ENCODE results near the gene LYRM7.
A peak's percentile ranks its signal among the peaks of the same experiment; 100 is the strongest.
"Not testable (repeated sequence)": the region's sequence is repeated elsewhere in the genome, so short reads cannot be mapped to it uniquely, and the experiment has no call there.

LYRM7 gene

GRCh38 chr5:131170540-131171275 lies at the start of gene LYRM7:
TSS of gene LYRM7 (plus strand) at chr5:131170944. CDS start at chr5:131171021, 77 bp downstream.
- peak; percentile 94 for DNase-seq

DNA sequence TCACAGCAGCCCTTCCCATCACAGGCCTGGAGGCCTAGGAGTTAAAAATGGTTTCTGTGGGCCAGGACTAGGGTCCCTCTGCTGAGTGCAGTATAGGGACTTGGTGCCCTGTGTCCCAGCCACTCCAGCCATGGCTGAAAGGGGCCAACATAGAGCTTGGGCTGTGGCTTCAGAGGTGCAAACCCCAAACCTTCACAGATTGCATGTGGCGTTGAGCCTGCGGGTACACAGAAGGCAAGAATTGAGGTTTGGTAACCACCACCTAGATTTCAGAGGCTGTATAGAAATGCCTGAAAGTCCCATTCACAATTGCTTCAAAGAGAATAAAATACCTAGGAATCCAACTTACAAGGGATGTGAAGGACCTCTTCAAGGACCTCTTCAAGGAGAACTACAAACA lies 43.5 kb upstream of the LYRM7 start:
- not testable (repeated sequence) for DNase-seq

DNA sequence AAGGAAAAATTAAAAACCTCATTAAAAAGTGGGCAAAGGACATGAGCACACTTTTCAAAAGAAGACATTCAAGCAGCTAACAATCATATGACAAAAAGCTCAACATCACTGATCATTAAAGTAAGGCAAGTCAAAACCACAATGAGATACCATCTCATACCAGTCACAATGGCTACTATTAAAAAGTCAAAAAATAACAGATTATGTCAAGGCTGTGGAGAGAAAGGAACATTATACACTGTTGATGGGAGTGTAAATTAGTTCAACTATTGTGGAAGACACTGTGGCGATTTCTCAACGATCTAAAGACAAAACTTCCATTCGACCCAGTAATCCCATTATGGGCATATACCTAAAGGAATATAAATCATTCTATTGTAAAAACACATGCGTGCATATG lies 41.4 kb upstream of the LYRM7 start:
- no peak for DNase-seq

GRCh38 chr5:131133091-131133490 lies 37.7 kb upstream of the LYRM7 start:
- not testable (repeated sequence) for DNase-seq

- peak; percentile 14 for DNase-seq
These were observed 32.3 kb upstream of the LYRM7 start for GRCh38 chr5:131138406-131138805.

- no peak for DNase-seq
These were observed 31.4 kb upstream of the LYRM7 start for GRCh38 chr5:131139321-131139720.

DNA sequence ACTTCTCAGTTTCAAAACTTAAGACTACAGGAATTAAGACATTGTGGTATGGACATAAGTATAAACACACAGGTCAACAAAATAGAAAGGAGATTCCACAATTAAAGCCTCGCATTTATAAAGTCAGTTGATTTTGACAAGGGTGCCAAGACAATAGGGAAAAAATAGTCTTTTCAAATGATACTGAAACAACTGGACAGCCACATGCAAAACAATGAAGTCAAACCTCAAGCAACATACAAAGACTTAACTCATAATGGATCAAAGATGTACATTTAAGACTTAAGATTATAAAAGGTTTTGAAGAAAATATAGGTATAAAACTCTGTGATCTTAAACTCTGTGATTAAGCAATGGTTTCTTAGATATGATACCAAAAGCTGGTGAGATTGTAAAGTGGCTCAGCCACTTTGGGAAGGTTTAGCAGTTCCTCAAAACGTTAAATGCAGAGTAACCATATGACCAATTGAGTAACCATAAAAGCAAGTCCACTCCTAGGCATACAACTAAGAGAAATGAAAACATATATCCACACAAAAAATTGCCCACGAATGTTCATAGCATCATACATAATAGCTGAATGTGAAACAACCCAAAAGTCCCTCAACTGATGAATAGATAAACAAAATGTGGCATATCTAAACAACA lies 27.6 kb upstream of the LYRM7 start:
- no peak for DNase-seq

- no peak for DNase-seq
These were observed 23.5 kb upstream of the LYRM7 start for GRCh38 chr5:131147258-131147657.

- DNase-seq = no peak
These were observed 21.9 kb upstream of the LYRM7 start for GRCh38 chr5:131148835-131149234.

DNA sequence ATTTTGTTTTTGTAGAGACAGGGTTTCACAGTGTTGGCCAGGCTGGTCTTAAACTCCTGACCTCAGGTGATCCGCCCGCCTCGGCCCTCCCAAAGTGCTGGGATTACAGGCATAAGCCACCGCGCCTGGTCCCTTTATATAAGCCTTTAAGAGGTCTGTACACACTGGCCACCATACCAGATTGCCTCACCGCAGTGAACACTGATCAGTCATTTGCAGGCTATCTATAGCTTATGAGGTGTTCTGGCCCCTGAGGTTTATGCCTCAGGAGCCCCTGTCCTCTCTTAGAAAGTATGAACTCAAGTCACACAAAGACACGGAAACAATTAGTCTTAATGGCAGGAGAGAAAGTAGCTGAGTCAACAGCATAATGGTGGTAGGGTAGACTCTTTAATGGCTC lies 20.3 kb upstream of the LYRM7 start:
- no peak for DNase-seq

GRCh38 chr5:131151216-131151615 lies 19.5 kb upstream of the LYRM7 start:
- DNase-seq = no peak

- DNase-seq = no peak
These were observed 14.4 kb upstream of the LYRM7 start for GRCh38 chr5:131156385-131156784.

- no peak for DNase-seq
These were observed 13.8 kb upstream of the LYRM7 start for GRCh38 chr5:131156957-131157356.

- DNase-seq = no peak
These were observed 10.6 kb upstream of the LYRM7 start for GRCh38 chr5:131160134-131160533.

DNA sequence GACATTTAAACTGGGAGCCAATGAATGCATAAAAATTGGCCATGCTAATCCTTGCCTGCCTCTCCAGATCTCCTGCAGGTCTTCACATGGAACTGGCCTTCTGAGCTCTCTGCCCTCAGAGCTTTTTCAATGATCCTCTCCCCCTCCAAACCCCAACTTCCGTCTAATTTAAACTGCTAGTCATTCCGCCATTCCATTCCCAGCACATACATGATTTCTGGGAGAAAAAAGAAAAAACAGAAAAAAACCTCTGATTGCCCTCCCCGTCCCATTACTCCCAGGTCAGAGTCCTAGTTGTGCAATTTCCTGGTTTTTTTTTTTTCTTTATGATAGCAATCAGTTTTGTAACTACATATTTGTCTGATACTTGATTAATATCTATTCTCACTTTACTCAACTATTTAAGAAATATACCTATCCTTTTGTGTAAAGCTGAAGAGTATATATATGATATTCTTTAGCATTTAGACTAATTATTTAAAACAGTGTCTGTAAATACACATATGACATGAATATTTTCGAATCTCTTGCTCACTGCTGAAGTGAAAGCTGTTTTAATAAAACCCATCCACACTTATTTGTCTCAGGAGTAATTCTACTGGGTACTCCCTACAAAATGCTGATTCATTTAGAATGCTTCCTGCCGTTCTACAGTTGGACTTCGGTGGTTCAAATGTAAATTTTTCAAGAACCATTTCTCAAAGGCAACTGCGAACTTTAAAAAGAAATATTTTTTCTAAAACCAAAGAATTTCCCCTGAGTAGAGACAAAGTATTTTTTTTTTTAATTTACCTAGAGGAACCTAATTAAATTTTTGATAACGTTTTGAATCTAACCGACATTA lies 7.2 kb upstream of the LYRM7 start:
- no peak for DNase-seq

DNA sequence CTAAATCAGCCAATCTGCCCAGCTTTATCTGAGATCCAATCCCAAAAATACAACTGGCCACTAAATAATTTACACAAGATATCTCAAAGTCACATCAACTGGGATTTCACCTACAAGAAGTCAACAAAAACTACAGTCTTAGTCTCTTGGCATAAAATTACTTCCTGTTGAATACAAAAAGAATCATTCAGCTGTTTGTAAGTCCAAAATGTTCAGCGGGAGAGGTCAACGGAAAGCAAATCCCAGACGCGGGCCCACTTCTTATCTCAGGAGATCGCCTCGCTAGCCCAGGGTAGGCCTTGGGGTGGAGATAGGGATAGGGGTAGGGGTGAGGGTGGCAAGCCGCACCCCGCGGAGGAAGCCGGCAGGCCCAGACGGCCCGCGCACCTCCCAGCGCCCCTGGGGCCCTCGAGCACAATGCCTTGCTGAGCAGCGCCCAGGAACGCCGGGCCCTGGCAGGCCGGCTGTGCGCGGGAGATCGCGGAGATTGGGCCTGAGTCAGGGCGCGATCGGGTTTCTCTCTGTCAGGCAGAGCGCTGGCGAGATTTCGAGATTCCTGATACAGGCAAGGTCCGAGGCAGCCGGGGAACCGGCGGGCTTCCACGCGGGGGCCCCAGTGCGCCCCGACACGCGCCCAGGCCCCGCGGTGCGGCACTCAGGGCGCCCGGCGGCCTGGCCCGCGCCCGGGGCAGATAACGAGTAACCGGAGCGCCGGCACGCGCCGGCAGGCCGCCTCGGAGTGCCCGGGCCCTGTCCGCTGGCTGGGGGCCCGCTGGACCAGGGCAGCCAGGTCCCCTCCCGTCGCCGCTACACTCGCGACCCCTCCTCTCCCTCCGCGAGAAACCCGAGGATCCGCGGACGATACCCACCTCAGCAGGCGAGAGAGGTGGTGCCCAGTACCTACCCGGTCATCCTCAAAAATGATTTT lies 6.3 kb upstream of the LYRM7 start:
- peak; percentile 80 for DNase-seq

GRCh38 chr5:131165119-131165727 lies 5.5 kb upstream of the LYRM7 start, which contains the start of gene HINT1:
TSS of gene HINT1 (minus strand) at chr5:131165256. CDS start at chr5:131165205, 51 bp downstream.
- DNase-seq = peak; percentile 96

GRCh38 chr5:131167615-131168014 lies 3.1 kb upstream of the LYRM7 start:
- DNase-seq = no peak

DNA sequence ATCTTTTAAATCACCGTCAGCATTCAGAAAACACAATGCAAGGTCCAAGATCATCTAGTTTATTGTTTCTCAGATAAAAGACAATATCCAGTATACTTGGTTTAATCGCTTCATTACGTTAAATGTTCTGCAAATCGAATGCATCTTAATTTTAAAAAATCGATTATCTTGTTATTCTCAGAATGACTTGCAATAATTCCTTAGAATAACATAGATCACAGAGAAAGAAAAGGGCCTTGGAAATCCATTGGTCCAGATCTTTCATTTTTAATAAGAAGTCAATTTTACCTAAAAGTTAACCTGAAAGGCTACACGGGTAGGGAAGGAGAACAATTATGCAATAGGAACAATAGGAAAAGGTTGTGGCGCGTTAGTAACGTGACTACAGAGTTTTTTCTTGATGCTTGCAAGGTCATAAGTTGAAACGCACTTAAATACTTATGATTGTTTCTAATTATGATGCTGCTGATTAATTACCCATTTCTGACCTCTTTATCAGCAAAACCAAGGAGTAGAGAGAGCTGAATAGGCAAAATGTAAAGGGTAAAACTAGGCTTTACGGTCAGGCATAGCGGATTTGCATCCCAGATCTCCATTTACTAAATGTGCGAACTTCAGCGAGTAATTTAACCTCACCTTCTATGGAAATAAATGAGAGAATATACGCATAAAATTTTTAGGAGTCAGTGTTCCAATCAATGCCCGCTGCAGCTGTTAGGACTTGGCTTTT lies 769 bp upstream of the LYRM7 start:
- no peak for DNase-seq

GRCh38 chr5:131171276-131171810 lies 599 bp downstream of the LYRM7 start:
- peak; percentile 29 for DNase-seq

DNA sequence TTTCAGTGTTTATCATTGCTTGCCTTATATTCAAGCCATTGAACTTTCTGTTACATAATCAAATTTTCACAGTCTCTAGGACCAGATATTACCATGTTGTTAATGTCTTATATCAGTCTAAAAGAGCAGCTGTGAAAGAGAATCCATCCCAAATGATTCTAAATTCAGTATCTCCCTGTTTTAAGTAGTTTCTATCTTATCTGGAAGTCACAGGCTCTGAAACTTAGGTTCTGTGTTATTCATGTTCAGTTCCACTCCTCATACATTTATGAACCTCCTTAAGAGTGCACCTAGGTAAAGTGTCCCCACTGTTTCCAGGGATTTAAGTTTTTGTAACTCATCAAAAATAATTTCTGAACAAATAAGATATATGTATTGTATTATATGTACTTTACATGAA lies 9.7 kb downstream of the LYRM7 start:
- DNase-seq = no peak
